Glomerular visceral epithelial cell (primary cell): ENCODE results near the gene PARP9.

Source experiments
- DNase-seq: peaks from one replicate; pipeline ENCODE4 v3.0.0-alpha.2; 2016; ENCODE audit errors: extremely low spot score

Gene PARP9

DNA sequence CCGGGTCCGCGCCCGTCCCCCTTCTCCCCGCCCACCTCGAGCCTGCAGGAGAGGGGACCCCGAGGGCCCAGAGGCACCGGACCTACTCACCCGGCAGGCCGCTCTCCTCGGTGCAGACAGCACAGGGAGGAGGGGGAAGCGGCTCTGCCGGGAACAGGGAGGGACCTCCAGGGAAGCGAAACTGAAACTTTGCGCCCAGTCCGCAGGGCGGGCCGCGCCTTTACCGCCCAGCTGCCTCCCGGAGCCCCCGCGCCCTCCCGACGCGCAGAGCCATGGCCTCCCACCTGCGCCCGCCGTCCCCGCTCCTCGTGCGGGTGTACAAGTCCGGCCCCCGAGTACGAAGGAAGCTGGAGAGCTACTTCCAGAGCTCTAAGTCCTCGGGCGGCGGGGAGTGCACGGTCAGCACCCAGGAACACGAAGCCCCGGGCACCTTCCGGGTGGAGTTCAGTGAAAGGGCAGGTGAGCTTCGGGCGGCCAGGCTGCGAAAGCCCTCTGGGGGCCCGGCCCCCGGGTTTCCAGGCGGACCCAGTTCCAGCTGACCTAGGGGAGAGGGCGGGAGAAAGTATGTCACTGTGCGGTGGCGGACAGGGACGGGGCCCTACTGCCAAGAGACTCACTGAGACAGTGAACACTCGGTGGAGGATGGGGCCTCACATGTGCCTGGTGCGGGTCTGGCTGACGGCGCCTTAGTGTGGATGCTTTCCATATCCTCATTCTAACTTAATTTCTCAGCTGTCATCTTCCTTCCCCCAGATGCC lies at the start of gene PARP9, which contains the start of gene DTX3L:
Gene PARP9 (minus strand): TSS at position 146 of the 758 bp plus-strand sequence. CDS start 4,680 bp downstream, outside the sequence.
Gene DTX3L (plus strand): TSS at position 184 of the 758 bp plus-strand sequence. CDS start 89 bp downstream, at position 273.
- DNase-seq: peak; percentile 81

DNA sequence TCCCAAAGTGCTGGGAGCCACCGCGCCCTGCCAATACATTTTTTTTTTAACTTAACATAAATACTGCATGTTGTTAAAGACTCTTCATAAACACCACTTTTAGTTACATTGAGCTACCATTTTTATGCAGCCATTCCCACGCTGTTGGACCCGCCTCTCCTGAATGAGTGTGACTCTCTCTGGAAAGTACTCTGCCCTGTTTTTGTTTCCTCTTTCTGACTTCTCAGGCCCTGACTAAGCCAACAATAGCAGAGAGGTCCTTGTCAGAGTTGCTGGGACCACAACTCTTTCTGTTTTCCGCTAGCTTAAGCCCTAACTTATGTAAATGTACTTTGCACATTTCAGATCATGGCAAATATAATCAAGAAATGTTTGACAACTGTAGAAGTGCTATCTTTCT lies 48.6 kb upstream of the PARP9 start:
- no peak for DNase-seq

DNA sequence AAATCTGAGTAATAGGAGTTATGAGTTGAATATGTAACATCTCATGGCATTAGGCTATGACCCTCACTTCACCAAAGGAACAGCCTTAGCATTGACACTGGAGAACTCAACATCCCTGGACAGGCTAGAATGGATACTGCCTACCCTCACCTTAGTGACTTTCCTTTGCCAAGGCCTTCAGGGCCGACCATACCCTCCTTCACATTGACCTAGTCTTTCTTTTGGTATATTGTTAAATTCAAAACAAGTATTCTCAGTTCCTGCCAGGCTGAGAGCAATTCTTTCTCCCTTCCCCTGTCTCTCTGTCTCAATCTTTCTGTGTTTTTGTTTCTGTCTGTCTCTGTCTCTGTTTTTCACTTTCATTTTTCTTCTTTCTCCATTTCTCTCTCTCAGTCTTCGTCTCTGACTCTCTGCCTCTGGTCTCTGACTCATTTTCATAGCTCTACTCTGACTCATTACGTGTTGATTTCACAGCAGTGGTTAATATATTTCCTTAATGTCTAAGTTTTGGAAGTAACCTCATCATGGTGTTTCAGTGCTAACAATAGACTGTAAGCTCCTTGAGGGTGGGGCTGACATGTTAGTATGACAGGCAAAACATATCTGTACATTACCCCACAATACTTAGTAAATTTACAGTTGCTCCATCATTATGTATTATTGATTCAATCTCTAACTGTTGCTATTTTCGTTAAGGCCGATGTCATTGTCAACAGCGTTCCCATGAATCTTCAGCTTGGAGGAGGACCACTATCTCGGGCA lies 45.9 kb upstream of the PARP9 start:
- peak; percentile 64 for DNase-seq

DNA sequence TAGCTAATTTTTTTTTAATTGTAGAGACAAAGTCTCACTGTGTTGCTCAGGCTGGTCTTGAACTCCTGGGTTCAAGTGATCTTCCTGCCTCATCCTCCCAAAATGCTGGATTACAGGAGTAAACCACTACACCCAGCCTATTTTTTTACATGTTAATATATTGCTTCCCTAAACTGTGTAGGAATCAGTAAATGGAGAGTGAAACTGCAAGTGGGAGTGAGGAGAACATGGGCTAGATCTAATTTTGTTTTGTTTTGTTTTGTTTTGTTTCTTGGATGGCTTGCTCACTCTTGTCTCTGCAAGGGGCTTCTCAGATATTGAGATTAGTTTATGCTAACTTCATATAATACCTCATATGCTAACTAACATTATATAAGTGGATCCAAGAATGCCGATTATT lies 44.8 kb upstream of the PARP9 start:
- no peak for DNase-seq

DNA sequence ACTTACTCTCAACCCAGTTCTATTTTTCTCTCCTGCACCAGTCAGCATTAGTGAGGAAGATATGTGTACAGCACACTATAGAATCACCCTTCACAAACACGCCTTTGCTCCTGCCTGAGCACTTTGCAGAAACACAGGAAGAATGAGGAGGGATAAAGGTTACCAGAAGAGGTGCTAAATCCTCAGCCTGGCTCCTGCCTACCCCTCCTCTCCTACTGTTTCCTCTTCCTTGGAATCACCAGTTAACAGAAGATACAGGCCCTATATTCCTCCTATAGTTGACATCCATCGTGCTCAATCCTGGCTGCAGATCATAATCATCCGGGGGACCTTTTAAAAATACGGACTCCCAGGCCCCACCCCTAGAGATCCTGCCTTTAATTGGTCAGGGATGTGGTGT lies 42.2 kb upstream of the PARP9 start:
- DNase-seq: no peak

DNA sequence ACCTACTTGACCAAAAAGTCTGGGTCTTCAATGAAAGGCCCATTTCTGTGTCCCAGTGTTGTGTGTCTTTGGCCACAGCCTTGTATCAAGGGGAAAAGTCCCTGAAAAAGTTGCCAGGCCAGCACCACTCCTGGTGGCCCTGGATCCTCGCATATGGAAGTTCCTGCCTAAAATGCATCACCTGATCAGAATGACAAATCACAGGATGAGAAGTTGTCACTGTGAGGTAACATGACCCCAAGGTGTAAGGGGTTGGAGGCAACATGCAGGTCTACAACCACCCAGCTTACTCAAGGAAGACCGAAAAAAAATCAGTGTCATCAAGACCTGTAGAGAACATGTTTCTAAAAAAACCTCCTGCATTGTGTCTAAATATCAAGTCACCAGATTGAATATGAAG lies 39.0 kb upstream of the PARP9 start:
- DNase-seq: no peak

DNA sequence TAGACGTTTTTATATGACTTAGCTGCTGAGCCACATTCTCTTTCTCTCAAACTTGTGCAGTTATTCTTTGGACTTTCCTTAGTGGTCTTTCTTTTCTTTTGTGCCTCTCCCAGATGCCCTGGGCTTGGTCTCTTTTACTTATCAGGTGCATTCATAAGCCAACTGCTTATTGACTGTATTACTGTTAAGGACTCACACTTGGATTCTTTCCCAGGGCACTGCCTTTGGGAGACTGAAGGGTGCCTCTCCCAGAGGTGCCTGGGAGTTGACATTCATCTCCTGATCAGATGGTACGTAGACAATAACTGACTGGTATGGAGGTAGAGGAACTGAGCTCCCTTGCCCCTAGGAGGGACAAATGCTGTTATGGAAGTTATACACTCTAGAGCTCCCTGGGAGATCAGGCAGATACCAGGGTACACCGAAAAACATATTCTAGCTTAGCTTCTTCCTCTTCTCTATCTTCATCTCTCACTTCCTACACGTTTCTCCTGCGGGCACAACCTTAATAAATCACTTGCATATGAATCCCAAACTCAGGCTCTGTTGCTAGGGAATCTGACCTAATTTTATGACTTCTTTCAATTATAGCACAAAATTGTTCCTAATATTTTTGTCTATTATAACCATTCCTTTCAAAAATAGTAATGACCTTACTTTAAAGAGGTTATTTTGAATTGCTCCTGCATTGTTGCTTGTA lies 38.1 kb upstream of the PARP9 start:
- no peak for DNase-seq

DNA sequence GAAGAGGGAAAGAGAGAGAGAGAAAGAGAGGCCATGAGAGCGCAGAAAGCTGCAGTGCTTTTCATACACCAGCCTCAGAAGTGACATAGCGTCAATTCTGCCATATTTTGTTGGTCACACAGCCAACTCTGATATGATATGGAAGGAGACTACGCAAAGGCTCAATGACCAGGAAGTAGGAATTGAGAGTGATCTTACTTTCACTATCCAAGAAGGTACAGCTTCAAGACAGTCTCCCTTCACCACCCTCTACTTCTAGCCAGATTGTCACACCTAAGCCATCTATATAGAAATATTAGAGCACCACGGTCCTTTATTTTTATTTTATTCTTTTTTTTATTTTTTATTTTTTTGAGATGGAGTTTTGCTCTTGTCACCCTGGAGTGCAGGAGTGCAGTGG lies 34.5 kb upstream of the PARP9 start:
- DNase-seq: no peak

DNA sequence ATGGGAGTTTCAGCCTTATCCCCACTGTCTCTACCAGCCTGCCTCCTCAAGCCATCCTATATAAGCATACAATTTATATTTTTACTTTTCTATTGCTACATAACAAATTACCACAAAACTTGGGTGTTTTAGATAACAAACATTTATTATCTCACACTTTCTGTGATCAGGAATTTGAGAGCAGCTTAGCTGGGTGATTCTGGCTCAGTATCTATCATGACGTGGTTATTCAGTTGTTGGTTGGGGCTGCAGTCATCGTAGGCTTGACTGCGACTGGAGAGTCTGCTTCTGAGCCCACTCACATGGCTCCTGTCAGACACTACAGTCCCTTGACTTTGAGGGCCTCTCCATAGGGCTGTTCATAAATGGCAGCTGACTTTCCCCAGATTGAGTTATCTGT lies 34.1 kb upstream of the PARP9 start:
- no peak for DNase-seq

DNA sequence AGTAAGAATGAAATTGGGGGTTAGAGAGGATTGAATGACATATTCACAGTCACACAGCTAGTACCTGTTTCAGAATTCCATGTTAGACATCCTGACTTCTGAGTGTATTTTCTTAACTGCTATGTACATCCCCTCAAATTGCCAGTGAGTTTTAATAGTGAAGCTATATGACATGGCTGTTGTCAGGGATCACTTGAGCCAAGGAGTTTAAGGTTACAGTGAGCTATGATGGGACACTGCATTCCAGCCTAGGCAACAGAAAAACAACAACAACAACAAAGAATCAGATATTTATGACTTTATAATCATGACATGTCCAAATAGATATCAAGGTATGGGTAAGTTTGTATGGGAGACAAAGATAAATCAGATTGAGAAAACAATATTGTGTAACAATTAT lies 29.9 kb upstream of the PARP9 start:
- no peak for DNase-seq

DNA sequence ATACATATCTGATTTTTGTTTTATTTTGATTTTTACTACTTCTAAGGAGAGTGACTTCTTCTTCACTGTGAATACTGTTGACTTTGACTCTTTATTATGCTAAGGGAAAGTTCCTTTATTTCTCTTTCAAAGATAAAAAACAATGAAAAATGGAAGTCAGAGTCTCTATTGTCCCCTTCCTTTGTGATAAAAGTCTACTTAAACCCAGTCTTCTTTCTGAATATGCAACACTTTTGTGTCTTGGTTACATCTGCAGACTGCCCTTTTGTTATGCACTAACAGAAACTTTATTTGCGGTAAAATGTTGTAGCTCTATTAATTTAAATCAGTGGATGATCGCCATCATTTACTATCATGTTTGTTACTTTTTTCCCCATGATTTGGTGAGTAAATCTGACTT lies 26.5 kb upstream of the PARP9 start:
- no peak for DNase-seq

DNA sequence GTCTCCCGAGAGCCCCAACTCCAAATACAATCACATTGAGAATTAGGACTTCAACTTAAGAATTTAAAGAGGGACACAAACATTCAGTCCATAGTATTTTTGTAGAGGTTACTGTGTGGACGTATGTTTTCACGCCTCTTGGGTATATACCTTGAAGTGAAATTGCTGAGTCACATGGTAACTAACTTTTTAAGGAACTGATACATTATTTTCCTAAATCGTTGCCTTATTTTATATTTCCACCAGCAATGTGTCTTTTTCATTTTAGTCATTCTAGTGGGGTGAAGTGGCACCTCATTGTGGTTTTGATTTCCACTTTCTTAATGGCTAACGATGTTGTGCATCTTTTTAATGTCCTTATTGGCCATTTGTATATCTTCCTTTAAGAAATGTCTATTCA lies 25.2 kb upstream of the PARP9 start:
- no peak for DNase-seq

DNA sequence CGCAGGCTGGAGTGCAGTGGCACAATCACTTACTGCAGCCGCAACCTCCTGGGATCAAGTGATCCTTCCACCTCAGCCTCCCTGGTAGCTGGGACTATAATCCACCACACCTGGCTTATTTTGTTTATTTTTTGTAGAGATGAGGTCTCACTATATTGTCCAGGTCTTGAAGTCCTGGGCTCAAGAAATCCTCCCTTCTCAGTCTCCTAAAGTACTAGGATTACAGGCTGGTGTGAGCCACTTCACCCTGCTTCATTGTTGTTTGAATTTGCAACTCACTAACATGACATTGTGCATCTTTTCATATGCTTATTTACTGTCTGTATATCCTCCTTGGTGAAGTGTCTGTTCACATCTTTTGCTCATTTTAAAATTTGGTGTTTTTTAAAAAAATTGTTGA lies 23.5 kb upstream of the PARP9 start:
- no peak for DNase-seq

DNA sequence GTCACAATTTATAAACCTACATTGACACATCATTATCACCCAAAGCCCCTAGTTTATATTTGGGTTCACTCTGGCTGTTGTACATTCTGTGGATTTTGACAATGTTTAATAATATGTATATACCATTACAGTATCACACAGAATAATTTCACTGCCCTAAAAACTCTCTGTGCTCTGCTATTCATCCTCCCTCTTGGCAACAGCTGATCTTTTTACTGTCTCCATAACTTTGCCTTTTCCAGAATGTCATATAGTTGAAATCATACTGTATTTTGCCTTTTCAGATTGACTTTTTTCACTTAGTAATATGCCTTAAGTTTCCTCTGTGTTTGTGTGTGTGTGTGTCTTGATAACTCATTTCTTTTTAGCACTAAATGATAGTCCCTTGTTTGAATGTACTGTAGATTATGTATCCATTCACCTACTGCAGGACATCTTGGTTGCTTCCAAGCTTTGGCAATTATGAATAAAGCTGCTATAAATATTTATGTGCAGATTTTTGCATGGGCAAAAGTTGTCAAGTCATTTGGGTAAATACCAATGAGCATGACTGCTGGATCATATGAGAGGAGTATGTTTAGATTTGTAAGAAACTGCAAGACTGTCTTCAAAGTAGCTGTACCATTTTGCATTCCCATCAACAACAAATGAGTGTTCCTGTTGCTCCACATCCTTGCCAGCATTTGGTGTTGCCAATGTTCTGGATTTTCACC lies 22.8 kb upstream of the PARP9 start:
- DNase-seq: no peak

DNA sequence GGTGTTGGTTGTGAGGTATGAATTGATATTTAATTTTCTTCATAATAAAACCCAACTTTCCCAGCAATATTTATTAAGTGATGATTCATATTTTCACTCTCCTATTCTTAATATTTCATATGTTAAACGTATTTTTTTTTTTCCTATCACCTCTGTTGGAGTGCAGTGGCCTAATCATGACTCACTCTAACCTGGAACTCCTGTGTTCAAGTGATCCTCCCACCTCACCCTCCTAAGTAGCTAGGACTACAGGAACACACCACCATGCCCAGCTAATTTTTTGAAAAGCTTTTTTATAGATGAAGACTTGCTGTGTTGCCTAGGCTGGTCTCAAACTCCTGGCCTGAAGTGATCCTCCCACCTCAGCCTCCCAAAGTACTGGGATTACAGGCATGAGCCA lies 22.0 kb upstream of the PARP9 start:
- no peak for DNase-seq

DNA sequence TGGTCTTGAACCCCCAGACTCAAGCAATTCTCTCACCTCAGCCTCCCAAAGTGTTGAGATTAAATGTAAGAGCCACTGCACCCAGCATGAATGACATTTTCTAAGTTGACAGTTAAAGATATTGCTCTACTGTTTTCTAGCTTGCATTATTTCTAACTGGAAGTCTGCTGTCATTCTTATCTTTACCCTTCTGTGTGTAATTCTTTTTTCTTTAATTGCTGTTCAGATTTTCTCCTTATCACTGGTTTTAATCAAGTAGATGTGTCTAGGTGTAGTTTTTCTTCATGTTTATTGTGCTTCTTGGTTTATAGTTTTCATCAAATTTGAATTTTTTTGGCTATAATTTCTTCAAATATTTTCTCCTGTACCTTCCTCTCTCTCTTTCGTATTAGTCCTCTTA lies 18.3 kb upstream of the PARP9 start:
- DNase-seq: no peak

DNA sequence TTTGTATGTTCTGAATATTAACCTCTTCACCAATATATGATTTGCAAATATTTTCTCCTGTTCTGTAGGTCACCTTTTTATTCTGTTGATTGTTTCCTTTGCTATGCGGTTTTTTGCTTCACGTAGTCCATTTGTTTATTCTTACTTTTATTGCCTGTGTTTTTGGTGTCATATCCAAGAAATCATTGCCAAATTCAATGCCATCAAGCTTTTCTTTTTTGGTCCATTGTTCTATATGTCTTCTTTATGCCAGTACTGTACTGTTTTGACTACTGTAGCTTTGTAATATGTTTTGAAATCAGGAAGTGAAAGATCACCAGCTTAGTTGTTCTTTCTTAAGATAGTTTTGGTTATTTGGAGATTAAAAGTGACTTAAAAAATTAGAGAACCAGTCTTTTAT lies 17.5 kb upstream of the PARP9 start:
- no peak for DNase-seq

DNA sequence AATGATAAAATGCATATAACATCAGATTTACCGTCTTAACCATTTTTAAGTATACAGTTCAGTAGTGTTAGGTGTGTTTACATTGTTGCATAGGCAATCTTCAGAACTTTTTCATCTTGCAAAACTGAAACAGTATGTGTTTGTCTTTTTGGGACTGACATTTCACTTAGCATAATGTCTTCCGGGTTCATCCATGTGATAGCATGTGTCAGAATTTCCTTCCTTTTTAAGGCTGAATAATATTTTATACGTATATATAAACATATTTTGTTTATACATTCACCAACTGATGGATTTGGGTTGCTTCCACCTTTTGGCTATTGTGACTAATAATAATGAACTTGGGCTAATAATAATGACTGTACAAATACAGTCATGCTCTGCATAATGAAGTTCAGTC lies 16.4 kb upstream of the PARP9 start:
- DNase-seq: no peak

DNA sequence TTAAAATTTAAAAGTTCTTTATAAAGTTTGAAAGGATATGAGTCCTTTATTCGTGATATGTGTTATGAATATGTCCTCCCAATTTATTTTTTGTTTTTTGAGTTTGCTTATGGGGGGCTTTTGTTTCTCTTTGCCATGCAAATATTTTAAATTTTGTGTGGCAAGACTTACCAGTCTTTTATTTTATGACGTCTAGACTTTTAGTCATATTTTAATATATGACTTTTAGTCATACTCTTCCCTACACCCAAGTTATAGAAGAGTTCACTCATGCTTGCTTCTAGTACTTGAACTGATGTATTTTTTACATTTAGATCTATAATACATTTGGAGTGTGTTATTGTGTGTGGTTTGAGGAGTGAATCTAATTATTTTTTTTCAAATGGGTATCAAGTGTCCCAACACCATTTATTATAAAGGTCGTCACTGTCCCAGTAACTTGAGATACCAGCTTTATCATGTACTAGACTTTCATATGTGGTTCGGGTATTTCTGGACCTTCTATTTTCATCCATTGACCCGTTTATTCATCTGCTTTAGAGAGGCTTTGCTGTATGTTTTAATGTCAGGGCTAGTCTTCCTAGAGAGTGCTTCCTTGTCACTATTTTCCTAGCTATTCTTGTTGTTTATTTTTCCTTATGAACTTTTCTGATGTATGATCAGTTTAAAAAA lies 14.1 kb upstream of the PARP9 start:
- no peak for DNase-seq

DNA sequence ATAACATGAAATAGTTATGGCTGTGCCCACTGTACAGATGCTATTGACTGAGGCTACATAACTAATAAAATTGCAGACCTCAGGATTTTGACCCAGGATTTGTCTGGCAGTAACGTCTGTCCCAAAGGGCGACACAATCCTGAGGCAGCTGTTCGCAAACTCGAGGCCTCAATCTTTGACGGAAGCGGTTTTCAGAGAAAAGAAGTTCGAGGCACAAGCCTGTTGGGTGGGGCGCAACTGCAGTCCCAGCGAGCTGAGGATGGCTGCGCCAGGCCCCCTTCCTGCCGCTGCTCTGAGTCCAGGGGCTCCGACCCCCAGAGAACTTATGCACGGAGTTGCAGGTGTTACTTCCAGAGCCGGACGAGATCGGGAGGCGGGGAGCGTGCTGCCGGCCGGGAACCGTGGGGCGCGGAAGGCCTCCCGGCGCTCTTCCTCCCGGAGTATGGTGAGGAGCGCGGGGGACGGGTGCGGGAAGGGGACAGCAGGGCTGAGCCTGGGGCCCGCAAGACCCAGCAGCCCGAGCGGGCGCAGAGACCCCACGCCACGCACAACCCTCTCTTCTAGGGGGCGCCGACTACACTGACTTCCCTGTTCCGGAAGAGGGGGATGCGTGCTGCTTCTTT lies 13.4 kb upstream of the PARP9 start, which contains the start of gene PARP15:
Gene PARP15 (plus strand): TSS at position 242 of the 623 bp plus-strand sequence. CDS start 18 bp downstream, at position 260.
- DNase-seq: no peak
